Iris pigment epithelial cell (primary cell): ENCODE results near the gene LMLN.
"Not testable (repeated sequence)": the region's sequence is repeated elsewhere in the genome, so short reads cannot be mapped to it uniquely, and the experiment has no call there.

Experiments
- DNase-seq: peaks from one replicate; pipeline ENCODE4 v3.0.0-alpha.2; 2011; ENCODE audit warnings: low read depth

LMLN gene

GRCh38 chr3:198079771-198080520 lies 119.9 kb downstream of the LMLN start:
- DNase-seq: peak; percentile 6

DNA sequence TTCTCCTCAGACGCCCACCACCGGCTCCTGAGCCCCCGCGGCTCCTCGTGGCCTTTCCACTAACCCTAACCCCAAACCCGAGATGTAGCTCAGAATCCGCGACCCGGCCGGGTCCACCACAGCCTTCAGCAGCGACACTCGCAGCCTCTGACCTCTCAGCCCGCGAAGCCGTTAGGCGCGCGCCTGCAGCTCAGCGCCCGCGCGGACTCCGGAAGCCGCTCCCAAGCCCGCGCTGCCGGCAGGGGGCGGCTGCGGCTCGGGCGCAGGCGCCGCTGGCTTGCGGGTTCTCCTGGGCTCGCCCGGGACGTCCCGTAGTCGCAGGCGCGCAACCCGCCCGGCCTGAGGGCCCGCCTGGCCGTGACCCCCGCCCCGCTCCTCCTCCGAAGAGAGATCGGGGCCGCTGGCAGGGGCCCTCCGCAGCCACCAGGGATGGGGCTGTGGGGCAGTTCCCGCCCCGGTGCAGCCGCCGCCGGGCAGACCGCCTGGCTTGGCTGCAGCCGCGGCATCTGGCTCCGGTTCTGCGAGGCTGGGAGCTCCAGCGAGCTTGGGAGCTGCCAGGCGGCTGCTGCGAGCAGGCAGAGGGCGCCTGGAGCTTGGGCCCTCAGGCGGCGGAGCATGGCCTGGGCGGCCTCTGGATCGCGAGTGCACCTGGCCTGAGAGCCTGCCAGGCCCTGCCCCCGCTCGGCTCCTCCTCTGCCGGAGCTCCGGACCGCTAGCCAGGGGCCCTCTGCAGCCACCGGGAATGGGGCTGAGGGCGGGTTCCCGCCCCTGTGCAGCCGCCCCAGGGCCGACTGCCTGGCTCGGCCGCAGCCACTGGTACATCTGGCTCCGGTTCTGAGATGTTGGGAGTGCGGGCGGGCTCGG lies 120.7 kb downstream of the LMLN start:
- DNase-seq: peak; percentile 65

GRCh38 chr3:198081421-198081844 lies 121.4 kb downstream of the LMLN start:
- DNase-seq: no peak

DNA sequence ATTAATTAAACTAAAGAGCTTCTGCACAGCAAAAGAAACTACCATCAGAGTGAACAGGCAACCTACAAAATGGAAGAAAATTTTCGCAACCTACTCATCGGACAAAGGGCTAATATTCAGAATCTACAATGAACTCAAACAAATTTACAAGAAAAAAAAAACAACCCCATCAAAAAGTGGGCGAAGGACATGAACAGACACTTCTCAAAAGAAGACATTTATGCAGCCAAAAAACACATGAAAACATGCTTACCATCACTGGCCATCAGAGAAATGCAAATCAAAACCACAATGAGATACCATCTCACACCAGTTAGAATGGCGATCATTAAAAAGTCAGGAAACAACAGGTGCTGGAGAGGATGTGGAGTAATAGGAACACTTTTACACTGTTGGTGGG lies 122.2 kb downstream of the LMLN start:
- not testable (repeated sequence) for DNase-seq

- DNase-seq: no peak
These were observed 128.5 kb downstream of the LMLN start for GRCh38 chr3:198088421-198088955.

DNA sequence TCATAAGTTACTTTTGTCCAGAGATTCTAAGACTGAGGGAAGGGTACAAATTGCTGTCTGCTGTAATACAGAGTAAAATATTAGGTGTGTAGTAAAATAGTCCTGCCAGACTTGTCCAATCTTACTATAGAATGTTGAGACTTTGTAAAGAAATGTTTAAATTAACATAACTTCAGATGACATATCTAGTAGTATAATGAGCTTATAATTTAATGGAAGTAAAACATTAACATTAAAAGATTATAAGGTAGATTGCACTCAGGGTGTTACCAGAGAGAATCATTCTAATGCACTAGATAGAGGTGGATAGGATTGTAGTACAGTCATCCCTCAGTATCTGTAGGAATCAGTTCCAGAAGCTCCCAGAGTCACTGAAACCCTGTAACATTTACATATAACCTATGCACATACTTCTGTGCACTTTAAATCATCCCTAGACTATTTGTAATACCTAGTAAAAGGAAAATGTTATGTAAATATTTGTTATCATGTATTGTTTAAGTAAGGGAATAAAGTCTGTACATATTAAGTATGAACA lies 130.8 kb downstream of the LMLN start:
- no peak for DNase-seq

DNA sequence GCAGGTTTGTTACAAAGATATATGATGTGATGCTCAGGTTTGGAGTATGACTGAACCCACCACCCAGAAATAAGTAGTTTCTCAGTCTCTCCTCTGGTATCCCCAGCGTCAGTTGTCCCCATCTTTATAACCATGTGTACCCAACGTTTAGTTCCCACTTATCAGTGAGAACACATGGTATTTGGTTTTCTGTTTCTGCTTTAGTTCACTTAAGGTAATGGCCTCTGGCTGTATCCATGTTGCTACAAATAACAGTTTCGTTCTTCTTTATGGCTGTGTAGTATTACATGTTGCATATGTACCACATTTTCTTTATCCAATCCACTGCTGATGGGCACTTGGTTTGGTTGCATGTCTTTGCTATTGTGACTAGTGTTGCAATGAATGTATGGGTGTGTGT lies 132.3 kb downstream of the LMLN start:
- DNase-seq: no peak

GRCh38 chr3:198093112-198093679 lies 133.2 kb downstream of the LMLN start:
- DNase-seq: no peak
